IMR-90 (cell line): ENCODE data around the gene SPRED3. TPM values are rescaled to one million over a fixed set of nuclear protein-coding genes. Genes with fewer than 3 reads are reported as not detected.

Source experiments
- ATAC-seq: fragments of 200-7000 bp; cut with Tn5 transposase; 2 replicates; pipeline ENCODE4 v1.9.1; 2020; ENCODE audit warnings: low read depth, mild to moderate bottlenecking, moderate library complexity
- BruUV-seq: library from RNA; stranded (reverse); fragments of 400-500 nt; replicated peaks from 2 replicates; lab custom pipeline; 2021; lab: Mats Ljungman, UMichigan
- CTCF ChIA-PET: fragments of 300-600 bp; formaldehyde crosslinking; extraction: SDS; loops from one replicate; lab custom pipeline; 2021; ENCODE audit warnings: antibody characterized with exemption; lab: Yijun Ruan, JAX
- POLR2A ChIA-PET: fragments of 300-600 bp; sonication (Branson Sonifier 250); formaldehyde crosslinking; loops from one replicate; lab custom pipeline; 2022; ENCODE audit warnings: antibody characterized with exemption; ENCODE audit not compliant: unreplicated experiment; lab: Charles Lee
- DNase-seq: peaks from one replicate; pipeline ENCODE4 v3.0.0; 2013
- H2AFZ ChIP-seq: replicated peaks from 2 replicates; pipeline ENCODE3; 2013; ENCODE audit warnings: low read length, mild to moderate bottlenecking; ENCODE audit not compliant: poor library complexity
- H2AK5ac ChIP-seq: 2 replicates; pipeline ENCODE4 v1.6.1; 2013; ENCODE audit warnings: low read depth, low read length, inconsistent platforms
- H2AK9ac ChIP-seq: replicated peaks from 2 replicates; pipeline ENCODE3; 2013; ENCODE audit warnings: mild to moderate bottlenecking, low read depth, low read length, moderate library complexity; ENCODE audit not compliant: poor library complexity
- H2BK120ac ChIP-seq: 2 replicates; pipeline ENCODE4 v1.6.1; 2013; ENCODE audit warnings: low read depth, low read length, inconsistent platforms
- H2BK15ac ChIP-seq: 3 replicates; pipeline ENCODE4 v1.6.1; 2013; ENCODE audit warnings: low read depth, low read length, inconsistent platforms
- H2BK20ac ChIP-seq: 2 replicates; pipeline ENCODE4 v1.6.1; 2013; ENCODE audit warnings: low read depth, mild to moderate bottlenecking, inconsistent platforms, low read length, moderate library complexity
- H2BK5ac ChIP-seq: 2 replicates; pipeline ENCODE4 v1.6.1; 2013; ENCODE audit warnings: mild to moderate bottlenecking, low read depth, low read length, inconsistent platforms; ENCODE audit not compliant: poor library complexity, severe bottlenecking
- H3K14ac ChIP-seq: replicated peaks from 2 replicates; pipeline ENCODE4 v1.6.1; 2013; ENCODE audit warnings: low read depth, low read length, inconsistent platforms
- H3K18ac ChIP-seq: 2 replicates; pipeline ENCODE4 v1.6.1; 2013; ENCODE audit warnings: low read depth, low read length, control low read depth
- H3K23ac ChIP-seq: 2 replicates; pipeline ENCODE4 v1.6.1; 2013; ENCODE audit warnings: low read depth, low read length, inconsistent platforms
- H3K27ac ChIP-seq: 2 replicates; pipeline ENCODE4 v1.5.1; 2013; ENCODE audit warnings: mild to moderate bottlenecking, control low read depth, low read length; ENCODE audit not compliant: insufficient read depth
- H3K27me3 ChIP-seq: 2 replicates; pipeline ENCODE4 v1.6.1; 2013; ENCODE audit warnings: low read length; ENCODE audit not compliant: control insufficient read depth, insufficient read depth
- H3K36me3 ChIP-seq: 2 replicates; pipeline ENCODE4 v1.6.1; 2013; ENCODE audit warnings: low read length, mixed read lengths; ENCODE audit not compliant: control insufficient read depth, insufficient read depth
- H3K4ac ChIP-seq: 2 replicates; pipeline ENCODE4 v1.6.1; 2013; ENCODE audit warnings: low read depth, low read length, inconsistent platforms
- H3K4me1 ChIP-seq: 2 replicates; pipeline ENCODE4 v1.6.1; 2013; ENCODE audit warnings: low read length, mixed read lengths; ENCODE audit not compliant: control insufficient read depth, insufficient read depth
- H3K4me2 ChIP-seq: 2 replicates; pipeline ENCODE4 v1.6.1; 2013; ENCODE audit warnings: low read depth, mild to moderate bottlenecking, control low read depth, low read length, moderate library complexity
- H3K4me3 ChIP-seq: 2 replicates; pipeline ENCODE4 v1.5.1; 2013; ENCODE audit warnings: low read depth, mild to moderate bottlenecking, control low read depth, low read length, moderate library complexity; ENCODE audit not compliant: insufficient read depth
- H3K56ac ChIP-seq: 2 replicates; pipeline ENCODE4 v1.6.1; 2013; ENCODE audit warnings: low read length, inconsistent platforms; ENCODE audit not compliant: insufficient read depth; ENCODE audit errors: extremely low read depth
- H3K79me1 ChIP-seq, 2 experiments: 2 replicates each; pipeline ENCODE4 v1.6.1; 2013; ENCODE audit warnings: low read length in 2 of 2, inconsistent platforms in 1 of 2, low read depth in 1 of 2
- H3K9ac ChIP-seq: 2 replicates; pipeline ENCODE4 v1.6.1; 2013; ENCODE audit warnings: low read depth, low read length, control low read depth
- H3K9me1 ChIP-seq: 2 replicates; pipeline ENCODE4 v1.6.1; 2013; ENCODE audit warnings: low read length, inconsistent platforms; ENCODE audit not compliant: insufficient read depth
- H3K9me3 ChIP-seq: 2 replicates; pipeline ENCODE4 v1.6.1; 2013; ENCODE audit warnings: low read length; ENCODE audit not compliant: control insufficient read depth, insufficient read depth
- H4K20me1 ChIP-seq: 2 replicates; pipeline ENCODE4 v1.6.1; 2013; ENCODE audit warnings: low read length, inconsistent platforms; ENCODE audit not compliant: insufficient read depth
- H4K5ac ChIP-seq: 2 replicates; pipeline ENCODE4 v1.6.1; 2013; ENCODE audit warnings: mild to moderate bottlenecking, low read depth, low read length, control low read depth
- H4K8ac ChIP-seq, 2 experiments: 2 replicates each; pipeline ENCODE4 v1.6.1; 2013; ENCODE audit warnings: low read depth in 2 of 2, low read length in 2 of 2, control low read depth in 1 of 2, inconsistent platforms in 1 of 2
- H4K91ac ChIP-seq: 2 replicates; pipeline ENCODE4 v1.6.1; 2013; ENCODE audit warnings: low read depth, low read length, inconsistent platforms; ENCODE audit not compliant: insufficient read depth
- CEBPB ChIP-seq: IDR thresholded peaks from 2 replicates; pipeline ENCODE4 v1.6.1; 2012; ENCODE audit warnings: low read depth, low read length, improper control_type of control experiment
- CTCF ChIP-seq: conservative IDR thresholded peaks from 2 replicates; pipeline ENCODE4 v1.5.1; 2012; ENCODE audit warnings: mild to moderate bottlenecking, low read depth, low read length, improper control_type of control experiment
- MAZ ChIP-seq: IDR thresholded peaks from 2 replicates; pipeline ENCODE4 v1.6.1; 2012; ENCODE audit warnings: low read depth, mild to moderate bottlenecking, low read length, improper control_type of control experiment, moderate library complexity, borderline replicate concordance
- NFE2L2 ChIP-seq: fragments of 150-350 bp; IDR thresholded peaks from 2 replicates; pipeline ENCODE4 v1.6.1; 2016; ENCODE audit warnings: low read depth, mild to moderate bottlenecking, low read length
- RAD21 ChIP-seq: IDR thresholded peaks from 2 replicates; pipeline ENCODE4 v1.6.1; 2012; ENCODE audit warnings: low read length, improper control_type of control experiment
- SMC3 ChIP-seq: fragments of 150-350 bp; IDR thresholded peaks from 2 replicates; pipeline ENCODE4 v1.6.1; 2016; ENCODE audit warnings: low read depth, mild to moderate bottlenecking, antibody characterized with exemption, low read length, moderate library complexity
- WGBS, 2 experiments: methylation state at CpG; one replicate each; pipeline versions ENCODE4 v1.1.5 to v1.1.7; 2013; ENCODE audit warnings: missing lambda C conversion rate in 2 of 2; ENCODE audit not compliant: insufficient read length in 1 of 2; ENCODE audit errors: extremely low coverage in 2 of 2; 5-methylcytosine and 5-hydroxymethylcytosine counted together
- dilution Hi-C: fragments of 300-500 bp; cut with HindIII; formaldehyde crosslinking; loops from one replicate; pipeline ENCODE4 v1.14.3; 2018; ENCODE audit warnings: low sequenced_read_pairs; ENCODE audit not compliant: unreplicated experiment
- in situ Hi-C: fragments of 300-500 bp; cut with MboI; formaldehyde crosslinking; loops from 3 replicates; pipeline ENCODE4 v1.14.3; 2019; ENCODE audit warnings: low sequenced_read_pairs, inconsistent platforms, mixed read lengths
- intact Hi-C: fragments of 100-400 bp; cut with micrococcal nuclease; formaldehyde crosslinking; loops from 2 replicates; pipeline ENCODE4 v1.10.0; 2022
- polyA plus RNA-seq, 3 experiments: library from polyadenylated mRNA; depleted of rRNA; stranded (reverse); fragments of >200 nt; gene quantifications; 2 replicates each; pipeline ENCODE4 v1.2.3, GENCODE V29; 2012; ENCODE audit warnings: low replicate concordance in 1 of 3
- total RNA-seq: library from RNA; depleted of rRNA; stranded (reverse); fragments of >200 nt; gene quantifications from 2 replicates; pipeline ENCODE4 v1.2.3, GENCODE V29; 2012
- TF ChIP-seq, protein P1 (sequence below): fragments of 150-350 bp; IDR thresholded peaks from 2 replicates; pipeline ENCODE4 v1.6.1; 2017; ENCODE audit warnings: mild to moderate bottlenecking, antibody characterized with exemption, low read length, low read depth
- TF ChIP-seq, protein P2 (sequence below): fragments of 150-350 bp; IDR thresholded peaks from 2 replicates; pipeline ENCODE4 v1.6.1; 2016; ENCODE audit warnings: low read depth, mild to moderate bottlenecking, low read length, moderate library complexity, borderline replicate concordance

Gene SPRED3
- total and polyA plus RNA-seq, 2 of the 4 experiments (the other 2 are of a cell fraction): 0.90 to 7.9 TPM

- POLR2A ChIA-PET: interaction anchor here (0.6 kb wide), 1 partner anchor 30 kb away, joined by 3 read pairs; no protein-coding TSS in a partner anchor
These were observed 29.1 kb upstream of the SPRED3 start for GRCh38 chr19:38359242-38360021.

More at GRCh38 chr19:38359242-38360021, 29.1 kb upstream of the SPRED3 start:
- no peaks in the 10 kb centered on the region for H3K79me1 ChIP-seq
- H3K9me1 ChIP-seq: no peaks in the 10 kb centered on the region
- no peak overlapping the region for H3K56ac ChIP-seq
- no peak overlapping the region for H2BK5ac ChIP-seq
- H3K4ac ChIP-seq: no peak overlapping the region
- H2AK9ac ChIP-seq: no peak overlapping the region
- no peak for TF ChIP-seq CTCF
- no peak for TF ChIP-seq NFE2L2
- no peak for TF ChIP-seq CEBPB
- TF ChIP-seq, protein P1, sequence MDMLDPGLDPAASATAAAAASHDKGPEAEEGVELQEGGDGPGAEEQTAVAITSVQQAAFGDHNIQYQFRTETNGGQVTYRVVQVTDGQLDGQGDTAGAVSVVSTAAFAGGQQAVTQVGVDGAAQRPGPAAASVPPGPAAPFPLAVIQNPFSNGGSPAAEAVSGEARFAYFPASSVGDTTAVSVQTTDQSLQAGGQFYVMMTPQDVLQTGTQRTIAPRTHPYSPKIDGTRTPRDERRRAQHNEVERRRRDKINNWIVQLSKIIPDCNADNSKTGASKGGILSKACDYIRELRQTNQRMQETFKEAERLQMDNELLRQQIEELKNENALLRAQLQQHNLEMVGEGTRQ: no peak
- TF ChIP-seq SMC3: no peak
- TF ChIP-seq MAZ: no peak
- TF ChIP-seq, protein P2, sequence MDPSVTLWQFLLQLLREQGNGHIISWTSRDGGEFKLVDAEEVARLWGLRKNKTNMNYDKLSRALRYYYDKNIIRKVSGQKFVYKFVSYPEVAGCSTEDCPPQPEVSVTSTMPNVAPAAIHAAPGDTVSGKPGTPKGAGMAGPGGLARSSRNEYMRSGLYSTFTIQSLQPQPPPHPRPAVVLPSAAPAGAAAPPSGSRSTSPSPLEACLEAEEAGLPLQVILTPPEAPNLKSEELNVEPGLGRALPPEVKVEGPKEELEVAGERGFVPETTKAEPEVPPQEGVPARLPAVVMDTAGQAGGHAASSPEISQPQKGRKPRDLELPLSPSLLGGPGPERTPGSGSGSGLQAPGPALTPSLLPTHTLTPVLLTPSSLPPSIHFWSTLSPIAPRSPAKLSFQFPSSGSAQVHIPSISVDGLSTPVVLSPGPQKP: no peak
- no peak for TF ChIP-seq RAD21
- no peak overlapping the region for H3K4me2 ChIP-seq
- ATAC-seq (no peak), DNase-seq (no peak)
- no peak overlapping the region for H4K91ac ChIP-seq
- H4K20me1 ChIP-seq: 0 out of 2 replicates have a peak, but pooled peaks cover 3% of the 10 kb centered on the region
- no peaks in the 10 kb centered on the region for H3K4me1 ChIP-seq
- H3K27me3 ChIP-seq: peaks cover 48% of the 10 kb centered on the region
- no peak overlapping the region for H3K27ac ChIP-seq
- H4K8ac ChIP-seq: no peak overlapping the region
- no peaks in the 10 kb centered on the region for H3K9me3 ChIP-seq
- in situ Hi-C loops (no loop called here), dilution Hi-C loops (no loop called here), intact Hi-C loops (no loop called here)
- H3K9ac ChIP-seq: no peak overlapping the region
- H3K4me3 ChIP-seq: no peak overlapping the region
- CTCF ChIA-PET: no interaction called here
- no peak overlapping the region for H2AFZ ChIP-seq
- H2AK5ac ChIP-seq: no peak overlapping the region
- no peak overlapping the region for H3K23ac ChIP-seq
- WGBS, 2 experiments: 70% methylated on average over 4 of the region's 18 CpGs; no CpG with 5 or more reads in 1 of the 2 experiments
- H2BK20ac ChIP-seq: no peak overlapping the region
- H3K14ac ChIP-seq: no peak overlapping the region
- H4K5ac ChIP-seq: no peak overlapping the region
- H2BK120ac ChIP-seq: no peak overlapping the region
- no TSS peak for BruUV-seq
- H3K36me3 ChIP-seq: no peaks in the 10 kb centered on the region
- no peak overlapping the region for H3K18ac ChIP-seq
- no peak overlapping the region for H2BK15ac ChIP-seq
